Trophoblast cell (in vitro differentiated cells and primary cell): ENCODE results near the gene CSNK2A1.

ENCODE experiments used
- DNase-seq, 2 donors: peaks; one replicate each; pipeline ENCODE4 v3.0.0-alpha.2; 2016
- H2AFZ ChIP-seq: 2 replicates; pipeline ENCODE4 v1.6.1; 2013; ENCODE audit warnings: low read length, moderate library complexity, mild to moderate bottlenecking; ENCODE audit not compliant: insufficient read depth, poor library complexity
- H2AK5ac ChIP-seq: 2 replicates; pipeline ENCODE4 v1.6.1; 2013; ENCODE audit warnings: mild to moderate bottlenecking, low read length
- H2BK120ac ChIP-seq: 2 replicates; pipeline ENCODE4 v1.6.1; 2013; ENCODE audit warnings: low read length, mild to moderate bottlenecking, moderate library complexity; ENCODE audit not compliant: insufficient read depth, poor library complexity
- H2BK12ac ChIP-seq: 2 replicates; pipeline ENCODE4 v1.6.1; 2013; ENCODE audit warnings: mild to moderate bottlenecking, low read length, moderate library complexity
- H2BK5ac ChIP-seq: 2 replicates; pipeline ENCODE4 v1.6.1; 2013; ENCODE audit warnings: low read length, low read depth, moderate library complexity, mild to moderate bottlenecking; ENCODE audit not compliant: poor library complexity
- H3K14ac ChIP-seq: 2 replicates; pipeline ENCODE4 v1.6.1; 2013; ENCODE audit warnings: mild to moderate bottlenecking, low read length
- H3K18ac ChIP-seq: 2 replicates; pipeline ENCODE4 v1.6.1; 2013; ENCODE audit warnings: mild to moderate bottlenecking, low read length
- H3K23ac ChIP-seq: 2 replicates; pipeline ENCODE4 v1.6.1; 2013; ENCODE audit warnings: low read length
- H3K27ac ChIP-seq: 2 replicates; pipeline ENCODE4 v1.5.1; 2013; ENCODE audit warnings: low read depth, mild to moderate bottlenecking, inconsistent platforms, low read length, moderate library complexity
- H3K27me3 ChIP-seq: 2 replicates; pipeline ENCODE4 v1.6.1; 2013; ENCODE audit warnings: inconsistent platforms, mild to moderate bottlenecking, low read length, moderate library complexity; ENCODE audit not compliant: insufficient read depth
- H3K36me3 ChIP-seq, 2 experiments: 1 replicate in 1 of 2; 2 replicates in 1 of 2; pipeline ENCODE4 v1.6.1; 2013; ENCODE audit warnings: low read length in 2 of 2, mild to moderate bottlenecking in 2 of 2, moderate library complexity in 1 of 2; ENCODE audit not compliant: insufficient read depth in 2 of 2, control insufficient read depth in 1 of 2
- H3K4ac ChIP-seq: 2 replicates; pipeline ENCODE4 v1.6.1; 2013; ENCODE audit warnings: low read depth, mild to moderate bottlenecking, low read length, moderate library complexity
- H3K4me1 ChIP-seq, 2 experiments: 1 replicate in 1 of 2; 2 replicates in 1 of 2; pipeline ENCODE4 v1.6.1; 2013; ENCODE audit warnings: low read length in 2 of 2, mild to moderate bottlenecking in 2 of 2, moderate library complexity in 1 of 2; ENCODE audit not compliant: insufficient read depth in 2 of 2, control insufficient read depth in 1 of 2
- H3K4me2 ChIP-seq: 2 replicates; pipeline ENCODE4 v1.6.1; 2013; ENCODE audit warnings: inconsistent platforms, mild to moderate bottlenecking, low read length, moderate library complexity
- H3K4me3 ChIP-seq: 2 replicates; pipeline ENCODE4 v1.5.1; 2013; ENCODE audit warnings: mild to moderate bottlenecking, low read depth, low read length, inconsistent platforms
- H3K79me1 ChIP-seq: one replicate; pipeline ENCODE4 v1.6.1; 2013; ENCODE audit warnings: low read length
- H3K79me2 ChIP-seq: 2 replicates; pipeline ENCODE4 v1.6.1; 2013; ENCODE audit warnings: low read length, mild to moderate bottlenecking; ENCODE audit not compliant: control insufficient read depth, insufficient read depth, poor library complexity
- H3K9ac ChIP-seq: 2 replicates; pipeline ENCODE4 v1.6.1; 2013; ENCODE audit warnings: mild to moderate bottlenecking, low read length
- H3K9me3 ChIP-seq: 2 replicates; pipeline ENCODE4 v1.6.1; 2013; ENCODE audit warnings: low read depth, mild to moderate bottlenecking, control low read depth, inconsistent platforms, low read length; ENCODE audit not compliant: insufficient read depth
- H4K12ac ChIP-seq: 2 replicates; pipeline ENCODE4 v1.6.1; 2013; ENCODE audit warnings: low read depth, mild to moderate bottlenecking, low read length, moderate library complexity
- H4K8ac ChIP-seq: 2 replicates; pipeline ENCODE4 v1.6.1; 2013; ENCODE audit warnings: low read depth, mild to moderate bottlenecking, low read length, moderate library complexity
- H4K91ac ChIP-seq: one replicate; pipeline ENCODE4 v1.6.1; 2013; ENCODE audit warnings: low read depth, mild to moderate bottlenecking, low read length, moderate library complexity
- WGBS: extraction: QIAGEN DNeasy Blood & Tissue Kit; methylation state at CpG from one replicate; pipeline ENCODE4 v1.1.7; 2013; ENCODE audit warnings: missing lambda C conversion rate; ENCODE audit not compliant: insufficient read length, insufficient coverage; ENCODE audit errors: extremely low coverage; 5-methylcytosine and 5-hydroxymethylcytosine counted together

The CSNK2A1 gene

DNA sequence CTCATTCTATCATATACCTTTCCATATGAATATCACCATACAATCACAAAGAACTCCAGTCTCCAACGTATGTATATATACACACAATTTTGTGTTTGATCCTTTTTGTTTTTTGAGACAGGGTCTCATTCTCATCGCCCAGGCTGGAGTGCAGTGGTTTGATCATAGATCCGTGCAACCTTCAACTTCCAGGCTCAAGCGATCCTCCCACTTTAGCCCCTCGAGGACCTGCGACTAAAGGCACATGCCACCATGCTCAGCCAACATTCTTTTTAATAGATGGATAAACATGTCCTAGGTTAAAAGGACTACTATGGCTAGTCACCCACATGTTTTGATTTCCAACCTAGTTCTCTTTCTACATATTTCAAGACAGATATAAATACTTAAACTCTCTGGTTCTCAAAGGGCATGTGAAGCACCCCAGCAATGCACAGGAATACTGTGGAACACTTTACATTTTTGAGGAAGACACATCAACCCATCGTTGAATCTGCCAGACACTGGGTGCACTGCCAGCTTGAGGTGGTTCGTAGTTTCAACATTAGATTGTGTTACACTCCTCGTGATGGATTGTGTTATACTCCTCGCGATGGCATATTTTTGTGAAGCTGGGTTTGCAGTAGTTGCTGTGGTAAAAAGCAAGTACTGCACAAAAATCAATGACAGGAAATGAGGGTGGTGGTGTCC lies 40.4 kb downstream of the CSNK2A1 start:
- H3K14ac ChIP-seq: no peak overlapping the region
- no peak overlapping the region for H2BK12ac ChIP-seq
- no CpG with 5 or more reads among the region's 11 CpGs for WGBS
- no peak overlapping the region for H4K91ac ChIP-seq
- no peak overlapping the region for H3K4me3 ChIP-seq
- H4K12ac ChIP-seq: no peak overlapping the region
- no peak overlapping the region for H3K4ac ChIP-seq
- H3K79me2 ChIP-seq: no peaks in the 10 kb centered on the region
- no peaks in the 10 kb centered on the region for H3K79me1 ChIP-seq
- H3K4me2 ChIP-seq: no peak overlapping the region
- H3K9ac ChIP-seq: no peak overlapping the region
- no peak overlapping the region for H2BK5ac ChIP-seq
- H4K8ac ChIP-seq: no peak overlapping the region
- H3K36me3 ChIP-seq: peaks cover 23 to 34% of the 10 kb centered on the region in 2 experiments
- H2AK5ac ChIP-seq: no peak overlapping the region
- H3K23ac ChIP-seq: no peak overlapping the region
- no peak overlapping the region for H2AFZ ChIP-seq
- H3K4me1 ChIP-seq: no peaks in the 10 kb centered on the region
- H2BK120ac ChIP-seq: no peak overlapping the region
- no peak for DNase-seq
- no peaks in the 10 kb centered on the region for H3K9me3 ChIP-seq
- no peak overlapping the region for H3K18ac ChIP-seq
- H3K27ac ChIP-seq: no peak overlapping the region
- no peaks in the 10 kb centered on the region for H3K27me3 ChIP-seq

GRCh38 chr20:497979-498378 lies 45.6 kb downstream of the CSNK2A1 start:
- H3K79me2 ChIP-seq: no peaks in the 10 kb centered on the region
- H3K9ac ChIP-seq: no peak overlapping the region
- peaks cover 16 to 38% of the 10 kb centered on the region in 2 experiments for H3K36me3 ChIP-seq
- H4K91ac ChIP-seq: no peak overlapping the region
- H2BK120ac ChIP-seq: no peak overlapping the region
- H3K27ac ChIP-seq: no peak overlapping the region
- H2AFZ ChIP-seq: no peak overlapping the region
- no peak overlapping the region for H4K12ac ChIP-seq
- H3K4ac ChIP-seq: no peak overlapping the region
- H2BK12ac ChIP-seq: no peak overlapping the region
- H3K18ac ChIP-seq: no peak overlapping the region
- WGBS: no CpG with 5 or more reads among the region's 2 CpGs
- H3K14ac ChIP-seq: no peak overlapping the region
- no peaks in the 10 kb centered on the region for H3K9me3 ChIP-seq
- no peak overlapping the region for H3K4me2 ChIP-seq
- no peak overlapping the region for H2BK5ac ChIP-seq
- no peaks in the 10 kb centered on the region for H3K79me1 ChIP-seq
- no peaks in the 10 kb centered on the region for H3K27me3 ChIP-seq
- no peaks in the 10 kb centered on the region for H3K4me1 ChIP-seq
- no peak overlapping the region for H3K4me3 ChIP-seq
- H4K8ac ChIP-seq: no peak overlapping the region
- DNase-seq: peak in 1 of 2 donors; percentile 64
- H3K23ac ChIP-seq: no peak overlapping the region
- H2AK5ac ChIP-seq: no peak overlapping the region

DNA sequence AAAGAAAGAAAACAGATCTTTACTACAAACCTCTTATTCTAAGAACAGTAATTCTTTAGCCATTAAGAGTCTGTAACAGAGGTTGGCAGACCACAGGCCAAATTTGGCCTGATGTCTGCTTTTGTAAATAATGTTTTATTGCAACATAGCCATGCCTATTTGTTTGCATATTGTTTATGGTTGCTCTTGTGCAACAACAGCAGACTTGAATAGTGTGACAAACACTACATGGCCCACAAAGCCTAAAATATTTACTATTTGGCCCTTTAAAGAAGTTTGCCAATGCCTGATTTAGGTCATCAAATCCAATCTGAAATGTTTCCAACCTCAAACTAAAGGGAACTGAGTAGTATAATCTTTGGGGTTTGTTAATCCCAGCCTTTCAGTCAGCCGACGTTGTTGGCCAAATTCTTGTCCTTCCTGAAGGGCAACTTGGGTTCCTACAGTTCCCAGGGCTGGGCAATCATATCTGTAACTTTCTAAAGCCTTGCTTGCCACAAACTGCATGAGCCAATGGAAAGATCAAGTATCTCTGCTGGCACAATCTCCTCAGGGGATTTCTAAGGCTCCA lies 47.4 kb downstream of the CSNK2A1 start:
- no peak overlapping the region for H3K18ac ChIP-seq
- no peak overlapping the region for H3K23ac ChIP-seq
- H3K14ac ChIP-seq: no peak overlapping the region
- no peak overlapping the region for H2BK5ac ChIP-seq
- no peaks in the 10 kb centered on the region for H3K9me3 ChIP-seq
- no peak overlapping the region for H3K27ac ChIP-seq
- no peak overlapping the region for H4K12ac ChIP-seq
- no peak overlapping the region for H2BK120ac ChIP-seq
- no peak overlapping the region for H3K4me2 ChIP-seq
- no peaks in the 10 kb centered on the region for H3K27me3 ChIP-seq
- H4K91ac ChIP-seq: no peak overlapping the region
- no peak overlapping the region for H4K8ac ChIP-seq
- H2BK12ac ChIP-seq: no peak overlapping the region
- no peak overlapping the region for H3K4ac ChIP-seq
- H3K4me1 ChIP-seq: no peaks in the 10 kb centered on the region
- WGBS: no CpG with 5 or more reads among the region's 2 CpGs
- no peak overlapping the region for H2AFZ ChIP-seq
- H3K36me3 ChIP-seq: peaks cover 22 to 42% of the 10 kb centered on the region in 2 experiments
- H3K79me1 ChIP-seq: no peaks in the 10 kb centered on the region
- H3K4me3 ChIP-seq: no peak overlapping the region
- no peak for DNase-seq
- H3K79me2 ChIP-seq: no peaks in the 10 kb centered on the region
- H3K9ac ChIP-seq: no peak overlapping the region
- H2AK5ac ChIP-seq: no peak overlapping the region

GRCh38 chr20:492159-492558 lies 51.4 kb downstream of the CSNK2A1 start:
- no peak overlapping the region for H4K91ac ChIP-seq
- no peak overlapping the region for H3K4ac ChIP-seq
- H3K23ac ChIP-seq: no peak overlapping the region
- no peaks in the 10 kb centered on the region for H3K9me3 ChIP-seq
- no peak overlapping the region for H3K18ac ChIP-seq
- no peak overlapping the region for H3K14ac ChIP-seq
- no peaks in the 10 kb centered on the region for H3K79me2 ChIP-seq
- H3K4me3 ChIP-seq: no peak overlapping the region
- no peak overlapping the region for H2AK5ac ChIP-seq
- H4K8ac ChIP-seq: no peak overlapping the region
- no peaks in the 10 kb centered on the region for H3K79me1 ChIP-seq
- DNase-seq: no peak
- H3K4me1 ChIP-seq: no peaks in the 10 kb centered on the region
- no peak overlapping the region for H3K9ac ChIP-seq
- no peak overlapping the region for H2BK120ac ChIP-seq
- H2BK12ac ChIP-seq: no peak overlapping the region
- no peak overlapping the region for H2AFZ ChIP-seq
- no CpG with 5 or more reads among the region's 5 CpGs for WGBS
- no peak overlapping the region for H4K12ac ChIP-seq
- no peaks in the 10 kb centered on the region for H3K27me3 ChIP-seq
- H2BK5ac ChIP-seq: no peak overlapping the region
- H3K4me2 ChIP-seq: no peak overlapping the region
- no peak overlapping the region for H3K27ac ChIP-seq
- peaks cover 29 to 45% of the 10 kb centered on the region in 2 experiments for H3K36me3 ChIP-seq
